HFFc6 (cell line): ENCODE measurements around the gene RANGRF. TPM values are rescaled to one million over a fixed set of nuclear protein-coding genes. Genes with fewer than 3 reads are reported as not detected.
A peak's percentile ranks its signal among the peaks of the same experiment; 100 is the strongest.

Experiments used
- DNase-seq: peaks from one replicate; pipeline ENCODE4 v3.0.0-alpha.2; 2018
- H3K27ac Mint-ChIP-seq: 2 replicates; pipeline ENCODE4 v1.8.0; 2020; ENCODE audit warnings: mild to moderate bottlenecking, mixed read lengths
- H3K27me3 Mint-ChIP-seq: 2 replicates; pipeline ENCODE4 v1.8.0; 2021; ENCODE audit warnings: mild to moderate bottlenecking, moderate library complexity, mixed read lengths; ENCODE audit not compliant: insufficient read depth
- H3K36me3 Mint-ChIP-seq: 2 replicates; pipeline ENCODE4 v1.8.0; 2021; ENCODE audit warnings: low read depth, mixed read lengths
- H3K4me1 Mint-ChIP-seq: 2 replicates; pipeline ENCODE4 v1.8.0; 2020; ENCODE audit warnings: low read depth, mixed read lengths
- H3K4me3 Mint-ChIP-seq: 2 replicates; pipeline ENCODE4 v1.8.0; 2020; ENCODE audit warnings: mild to moderate bottlenecking, moderate library complexity, mixed read lengths
- H3K9me3 Mint-ChIP-seq: 2 replicates; pipeline ENCODE4 v1.8.0; 2020; ENCODE audit warnings: mild to moderate bottlenecking, mixed read lengths
- CTCF ChIP-seq: fragments of 200-600 bp; sonication (generic); IDR thresholded peaks from 2 replicates; pipeline ENCODE4 v1.5.0; 2021; ENCODE audit warnings: antibody characterized with exemption, mild to moderate bottlenecking
- total RNA-seq, 6 experiments: library from RNA; stranded (reverse); fragmentation: NEBNext Ultra II Directional; extraction: Animal tissue kit (Norgen Biotek cat#: 25700); gene quantifications; 2 replicates in 1 of 6; 3 replicates in 5 of 6; pipeline ENCODE4 v1.2.3, GENCODE V29; 2021

Gene RANGRF
- total RNA-seq, 6 experiments from 2014 or later, result 27.8 to 32.2 (median 30.9) TPM

- H3K9me3 Mint-ChIP-seq, result no peaks in the 10 kb centered on the region
- no peak for TF ChIP-seq CTCF
- no peak for DNase-seq
- no peaks in the 10 kb centered on the region; the same call in none of the 2 replicates for H3K27me3 Mint-ChIP-seq
- no peak overlapping the region for H3K4me3 Mint-ChIP-seq
- no peaks in the 10 kb centered on the region for H3K36me3 Mint-ChIP-seq
- no peak overlapping the region for H3K27ac Mint-ChIP-seq
- peaks cover 9% of the 10 kb centered on the region for H3K4me1 Mint-ChIP-seq
Observed at GRCh38 chr17:8275421-8276290, 12.8 kb upstream of the RANGRF start.

GRCh38 chr17:8277317-8277716 is 11.2 kb upstream of the RANGRF start:
- no peaks in the 10 kb centered on the region for H3K9me3 Mint-ChIP-seq
- peaks cover 18% of the 10 kb centered on the region for H3K4me1 Mint-ChIP-seq
- no peak for DNase-seq
- H3K27ac Mint-ChIP-seq, result no peak overlapping the region
- no peak overlapping the region for H3K4me3 Mint-ChIP-seq
- H3K36me3 Mint-ChIP-seq, result no peaks in the 10 kb centered on the region
- no peak for TF ChIP-seq CTCF
- no peaks in the 10 kb centered on the region; the same call in 1 of the 2 replicates for H3K27me3 Mint-ChIP-seq

- H3K4me1 Mint-ChIP-seq, result peaks cover 24% of the 10 kb centered on the region
- no peak for DNase-seq
- no peak overlapping the region for H3K4me3 Mint-ChIP-seq
- no peaks in the 10 kb centered on the region; the same call in 1 of the 2 replicates for H3K27me3 Mint-ChIP-seq
- no peaks in the 10 kb centered on the region for H3K9me3 Mint-ChIP-seq
- peak overlapping the region; percentile 7; the same call in 1 of the 2 replicates for H3K27ac Mint-ChIP-seq
- no peaks in the 10 kb centered on the region for H3K36me3 Mint-ChIP-seq
- no peak for TF ChIP-seq CTCF
Observed at GRCh38 chr17:8282345-8282744, 6.1 kb upstream of the RANGRF start.

GRCh38 chr17:8283356-8283755 is 5.1 kb upstream of the RANGRF start:
- TF ChIP-seq CTCF, result no peak
- Mint-ChIP-seq H3K27ac (no peak overlapping the region), H3K36me3 (no peaks in the 10 kb centered on the region), H3K4me1 (peaks cover 31% of the 10 kb centered on the region), H3K27me3 (no peaks in the 10 kb centered on the region; the same call in 1 of the 2 replicates), H3K9me3 (no peaks in the 10 kb centered on the region), H3K4me3 (no peak overlapping the region)
- no peak for DNase-seq

GRCh38 chr17:8284126-8284525 is 4.3 kb upstream of the RANGRF start:
- H3K4me3 Mint-ChIP-seq, result no peak overlapping the region
- H3K27ac Mint-ChIP-seq, result no peak overlapping the region
- H3K4me1 Mint-ChIP-seq, result peaks cover 31% of the 10 kb centered on the region
- H3K36me3 Mint-ChIP-seq, result no peaks in the 10 kb centered on the region
- no peak for TF ChIP-seq CTCF
- no peaks in the 10 kb centered on the region; the same call in 1 of the 2 replicates for H3K27me3 Mint-ChIP-seq
- H3K9me3 Mint-ChIP-seq, result no peaks in the 10 kb centered on the region
- DNase-seq, result no peak
